GM13977 (cell line): Measurements from ENCODE around the gene PKD2L2.

Experiments
- DNase-seq: peaks from one replicate; pipeline ENCODE4 v3.0.0; 2012; ENCODE audit warnings: low spot score
- in situ Hi-C: fragments of 300-500 bp; cut with MboI; formaldehyde crosslinking; loops from one replicate; pipeline ENCODE4 v1.12.0; 2022; ENCODE audit warnings: low sequenced_read_pairs, low pct_unique_long_range_greater_than_20kb, mixed read lengths, inconsistent platforms; ENCODE audit not compliant: unreplicated experiment
- TF ChIP-seq, protein P1 (sequence below): IDR thresholded peaks from 2 replicates; pipeline ENCODE4 v1.5.1; 2012; ENCODE audit warnings: mild to moderate bottlenecking, control low read depth; ENCODE audit not compliant: insufficient read depth; ENCODE audit errors: extremely low read depth, missing control alignments

PKD2L2 gene

DNA sequence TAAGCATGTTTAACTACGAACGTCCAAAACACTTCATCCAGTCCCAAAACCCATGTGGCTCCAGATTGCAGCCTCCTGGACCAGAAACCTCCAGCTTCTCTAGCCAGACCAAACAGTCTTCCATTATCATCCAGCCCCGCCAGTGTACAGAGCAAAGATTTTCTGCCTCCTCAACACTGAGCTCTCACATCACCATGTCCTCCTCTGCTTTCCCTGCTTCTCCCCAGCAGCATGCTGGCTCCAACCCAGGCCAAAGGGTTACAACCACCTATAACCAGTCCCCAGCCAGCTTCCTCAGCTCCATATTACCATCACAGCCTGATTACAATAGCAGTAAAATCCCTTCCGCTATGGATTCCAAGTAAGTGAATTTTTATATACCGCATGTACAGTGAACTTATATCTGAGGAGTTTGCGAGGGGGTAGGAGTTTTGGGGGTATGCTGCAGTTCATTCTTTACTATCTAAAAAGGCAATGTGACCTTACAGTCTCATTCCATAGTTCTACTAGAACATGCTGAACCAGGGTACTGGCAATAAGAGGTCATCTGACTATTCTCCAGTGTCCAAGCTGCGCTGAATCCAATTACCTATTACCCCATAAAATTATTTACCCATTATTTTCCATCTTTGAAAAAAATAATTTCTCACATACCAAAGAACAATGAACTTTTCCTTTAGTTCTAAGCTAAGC is 18.5 kb upstream of the PKD2L2 start:
- DNase-seq, result no peak
- in situ Hi-C loops, result no loop called here
- TF ChIP-seq, protein P1, sequence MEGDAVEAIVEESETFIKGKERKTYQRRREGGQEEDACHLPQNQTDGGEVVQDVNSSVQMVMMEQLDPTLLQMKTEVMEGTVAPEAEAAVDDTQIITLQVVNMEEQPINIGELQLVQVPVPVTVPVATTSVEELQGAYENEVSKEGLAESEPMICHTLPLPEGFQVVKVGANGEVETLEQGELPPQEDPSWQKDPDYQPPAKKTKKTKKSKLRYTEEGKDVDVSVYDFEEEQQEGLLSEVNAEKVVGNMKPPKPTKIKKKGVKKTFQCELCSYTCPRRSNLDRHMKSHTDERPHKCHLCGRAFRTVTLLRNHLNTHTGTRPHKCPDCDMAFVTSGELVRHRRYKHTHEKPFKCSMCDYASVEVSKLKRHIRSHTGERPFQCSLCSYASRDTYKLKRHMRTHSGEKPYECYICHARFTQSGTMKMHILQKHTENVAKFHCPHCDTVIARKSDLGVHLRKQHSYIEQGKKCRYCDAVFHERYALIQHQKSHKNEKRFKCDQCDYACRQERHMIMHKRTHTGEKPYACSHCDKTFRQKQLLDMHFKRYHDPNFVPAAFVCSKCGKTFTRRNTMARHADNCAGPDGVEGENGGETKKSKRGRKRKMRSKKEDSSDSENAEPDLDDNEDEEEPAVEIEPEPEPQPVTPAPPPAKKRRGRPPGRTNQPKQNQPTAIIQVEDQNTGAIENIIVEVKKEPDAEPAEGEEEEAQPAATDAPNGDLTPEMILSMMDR, result no peak

DNA sequence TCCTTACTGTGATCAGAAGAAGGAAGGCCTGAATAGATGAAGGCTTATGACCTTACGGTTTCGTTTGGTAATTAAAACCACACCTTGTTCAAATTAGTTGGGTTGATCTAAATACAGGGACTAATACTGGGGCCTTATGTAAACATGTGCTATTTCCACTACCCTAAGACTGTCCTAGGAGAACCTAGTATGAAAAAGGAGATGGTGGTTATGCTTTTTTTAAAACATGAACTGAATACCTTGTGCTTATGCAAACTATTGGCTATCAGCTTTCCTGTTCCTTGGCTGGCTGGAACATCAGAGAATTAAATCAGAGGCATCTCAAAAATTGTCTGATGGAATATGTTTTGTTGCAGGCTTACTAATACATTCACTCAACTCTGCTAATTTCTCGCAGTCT is 17.7 kb upstream of the PKD2L2 start:
- TF ChIP-seq, protein P1, result no peak
- in situ Hi-C loops, result no loop called here
- DNase-seq, result no peak

DNA sequence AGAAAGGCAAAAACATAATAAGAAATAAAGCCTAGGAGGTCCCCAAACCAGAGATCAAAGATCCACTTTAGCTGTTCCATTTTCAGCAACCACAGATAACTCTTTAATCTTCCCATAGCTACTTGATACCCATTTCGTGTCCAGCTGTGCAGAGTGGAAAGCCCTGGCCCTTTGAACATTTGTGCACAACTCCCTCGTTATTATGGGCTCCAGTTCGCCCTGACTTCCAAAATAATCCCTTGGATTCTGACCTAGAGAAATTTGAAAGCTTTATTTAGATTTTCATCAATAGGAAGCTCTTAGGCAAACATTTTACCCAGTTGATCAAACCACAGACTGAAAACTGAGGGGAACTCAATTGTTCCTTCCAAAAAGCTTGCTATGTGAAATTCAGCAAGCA is 16.8 kb upstream of the PKD2L2 start:
- no peak for DNase-seq
- in situ Hi-C loops, result no loop called here
- TF ChIP-seq, protein P1, result no peak

DNA sequence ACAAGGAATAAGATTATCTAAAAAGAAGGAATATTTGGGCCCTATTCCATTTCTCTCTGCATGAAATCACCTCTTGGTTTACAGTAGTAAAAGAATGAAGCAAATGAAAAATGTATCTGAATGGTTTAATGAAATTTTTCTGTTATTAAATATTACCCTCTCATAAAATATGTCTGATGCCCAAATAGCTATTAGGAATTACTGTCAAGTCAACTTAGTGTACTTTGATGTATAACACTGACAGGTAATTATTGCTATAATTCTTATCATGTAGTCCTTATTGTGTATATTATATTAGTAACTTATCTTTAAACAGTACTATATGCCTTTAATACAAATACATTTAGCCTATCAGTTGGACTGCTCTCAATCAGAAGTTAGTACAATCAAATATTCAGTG is 13.2 kb upstream of the PKD2L2 start:
- DNase-seq, result no peak
- TF ChIP-seq, protein P1, result no peak

DNA sequence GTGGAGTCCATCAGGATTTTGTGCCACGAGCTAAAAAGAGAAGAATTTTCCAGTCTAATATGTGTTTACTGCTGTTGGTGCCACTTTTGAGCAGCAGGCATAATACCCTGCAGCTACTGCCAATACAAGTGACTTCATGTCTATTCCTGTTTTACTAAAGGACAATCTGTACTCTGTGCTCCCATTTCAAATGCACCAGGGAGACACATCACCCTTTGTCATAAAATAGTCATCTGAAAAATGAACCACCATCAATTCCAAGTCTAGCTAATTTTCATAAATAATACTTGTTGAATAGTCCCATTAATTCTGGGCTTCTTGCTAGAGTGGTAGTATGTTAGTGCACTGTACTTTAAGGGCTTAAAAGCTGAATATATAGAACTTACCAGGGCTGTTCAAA is 8.9 kb upstream of the PKD2L2 start:
- TF ChIP-seq, protein P1, result no peak
- in situ Hi-C loops, result no loop called here
- DNase-seq, result no peak

More for the DNA sequence above, 13.2 kb upstream of the PKD2L2 start:
- in situ Hi-C loops, result no loop called here

DNA sequence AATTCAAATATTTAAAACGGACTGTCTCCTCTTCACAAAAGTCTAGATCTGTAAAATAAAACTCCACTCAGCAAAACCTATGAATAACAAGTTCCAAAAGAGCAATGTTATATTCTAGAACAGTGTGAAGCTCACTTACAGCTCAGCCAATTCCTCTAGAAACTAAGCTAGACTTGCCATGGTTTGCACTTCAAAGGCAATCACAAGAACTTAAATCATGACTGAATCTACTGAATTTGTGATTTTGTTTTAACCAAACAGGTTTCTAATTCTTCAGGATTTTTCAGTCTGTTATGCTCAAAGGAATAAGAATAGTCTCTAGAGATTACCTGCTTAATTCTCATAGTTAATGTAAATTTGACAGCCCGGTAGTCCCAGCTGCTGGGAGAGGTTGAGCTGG is 1.4 kb upstream of the PKD2L2 start:
- no peak for DNase-seq
- TF ChIP-seq, protein P1, result no peak
- in situ Hi-C loops, result no loop called here

DNA sequence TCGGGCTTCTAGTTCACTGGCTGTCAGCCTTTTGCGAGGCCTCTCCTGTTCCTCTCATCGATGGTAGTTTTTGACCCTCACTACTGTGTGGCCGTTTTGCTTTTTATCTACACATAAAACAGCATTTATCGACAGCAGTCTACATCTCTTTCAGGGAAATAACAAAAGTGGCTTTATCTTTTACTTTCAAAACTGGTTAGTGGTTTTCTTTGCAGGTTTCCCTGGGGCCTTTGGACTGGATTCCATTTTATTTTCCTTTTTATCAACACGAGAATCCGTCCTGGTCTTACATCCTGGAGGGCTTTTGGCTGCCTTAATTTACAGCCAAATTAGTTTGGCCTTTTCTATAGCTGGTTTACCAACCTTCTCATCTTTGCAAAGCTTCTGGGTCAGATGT is 793 bp upstream of the PKD2L2 start:
- TF ChIP-seq, protein P1, result no peak
- in situ Hi-C loops, result no loop called here
- no peak for DNase-seq
